Raji (cell line): Measurements from ENCODE around the gene IFI44.

Experiments used
- POLR2A ChIP-seq: IDR thresholded peaks from 2 replicates; pipeline ENCODE4 v1.6.1; 2011; ENCODE audit warnings: low read depth, low read length, control low read depth; ENCODE audit not compliant: insufficient read depth

The IFI44 gene, protein sequence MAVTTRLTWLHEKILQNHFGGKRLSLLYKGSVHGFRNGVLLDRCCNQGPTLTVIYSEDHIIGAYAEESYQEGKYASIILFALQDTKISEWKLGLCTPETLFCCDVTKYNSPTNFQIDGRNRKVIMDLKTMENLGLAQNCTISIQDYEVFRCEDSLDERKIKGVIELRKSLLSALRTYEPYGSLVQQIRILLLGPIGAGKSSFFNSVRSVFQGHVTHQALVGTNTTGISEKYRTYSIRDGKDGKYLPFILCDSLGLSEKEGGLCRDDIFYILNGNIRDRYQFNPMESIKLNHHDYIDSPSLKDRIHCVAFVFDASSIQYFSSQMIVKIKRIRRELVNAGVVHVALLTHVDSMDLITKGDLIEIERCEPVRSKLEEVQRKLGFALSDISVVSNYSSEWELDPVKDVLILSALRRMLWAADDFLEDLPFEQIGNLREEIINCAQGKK

DNA sequence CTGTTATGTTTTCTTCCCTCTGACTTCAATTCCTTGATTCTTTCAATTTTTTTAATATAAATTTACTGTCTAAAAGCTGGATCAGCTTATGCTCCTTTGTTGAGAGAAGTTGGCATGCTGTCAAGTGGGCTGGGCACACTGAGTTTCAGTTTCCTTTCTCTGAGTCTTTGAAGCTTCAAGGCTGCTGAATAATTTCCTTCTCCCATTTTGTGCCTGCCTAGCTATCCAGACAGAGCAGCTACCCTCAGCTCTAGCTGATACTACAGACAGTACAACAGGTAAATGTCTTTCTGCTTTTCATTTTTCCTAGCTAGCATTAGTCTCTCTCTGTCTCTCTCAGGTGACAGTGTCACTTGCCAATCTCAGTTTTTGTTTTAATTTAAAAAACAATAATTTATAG lies at the start of gene IFI44:
Gene IFI44 (plus strand): TSS at position 204 of the 400 bp plus-strand sequence. CDS start 365 bp downstream, outside the sequence.
- TF ChIP-seq POLR2A: no peak

DNA sequence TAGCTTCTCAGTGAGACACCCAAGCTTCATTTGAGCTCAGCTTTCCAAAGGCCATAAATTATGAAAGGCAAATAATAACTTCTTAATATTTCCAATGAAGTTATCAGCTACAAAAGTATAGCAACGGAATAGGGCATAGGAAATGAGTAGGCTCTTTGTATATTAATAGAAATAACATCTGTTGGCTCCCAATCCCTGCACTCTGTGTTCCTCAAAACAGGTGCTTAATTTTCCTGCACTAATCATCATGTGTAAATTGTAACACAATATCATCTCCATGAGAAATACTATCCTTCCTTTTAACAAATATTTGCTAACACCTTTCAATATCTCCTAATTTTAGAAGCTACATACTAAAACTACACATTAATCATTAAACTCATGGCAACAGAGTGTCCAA lies 48.6 kb upstream of the IFI44 start:
- TF ChIP-seq POLR2A: no peak

DNA sequence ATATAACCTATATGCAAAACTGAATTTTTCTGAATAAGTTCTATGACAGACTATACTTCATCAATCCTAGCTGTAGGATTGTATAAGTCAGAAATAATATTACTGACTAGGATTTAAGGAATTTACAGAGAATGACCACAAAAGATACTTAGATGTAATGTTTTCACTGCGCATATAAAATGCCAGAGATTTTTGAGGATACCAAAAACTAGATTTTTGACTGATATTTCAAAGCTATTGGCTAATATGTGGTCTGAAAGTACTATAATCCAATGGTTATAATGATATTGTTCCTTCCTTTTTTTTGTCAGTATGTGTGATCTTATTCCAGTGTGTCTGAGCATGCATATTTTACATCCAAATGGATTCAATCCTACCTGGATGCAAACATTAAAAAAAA lies 46.4 kb upstream of the IFI44 start:
- no peak for TF ChIP-seq POLR2A

DNA sequence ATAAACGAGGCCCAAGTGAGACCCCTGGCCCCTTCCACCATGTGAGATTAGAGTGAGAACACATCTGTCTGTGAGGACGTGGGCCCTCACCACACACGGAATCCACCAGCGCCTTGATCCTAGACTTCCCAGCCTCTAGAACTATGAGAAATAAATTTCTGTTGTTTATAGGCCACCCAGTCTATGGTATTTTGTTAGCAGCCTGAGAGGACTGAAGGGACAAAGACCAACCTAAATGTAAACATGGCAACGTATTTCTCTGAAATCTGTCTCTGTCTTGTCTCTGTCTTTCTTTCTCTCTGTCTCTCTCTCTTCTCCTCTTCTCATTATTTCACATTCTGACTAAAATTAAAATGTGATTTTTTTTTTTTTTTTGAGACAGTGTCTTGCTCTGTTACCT lies 45.0 kb upstream of the IFI44 start:
- no peak for TF ChIP-seq POLR2A

DNA sequence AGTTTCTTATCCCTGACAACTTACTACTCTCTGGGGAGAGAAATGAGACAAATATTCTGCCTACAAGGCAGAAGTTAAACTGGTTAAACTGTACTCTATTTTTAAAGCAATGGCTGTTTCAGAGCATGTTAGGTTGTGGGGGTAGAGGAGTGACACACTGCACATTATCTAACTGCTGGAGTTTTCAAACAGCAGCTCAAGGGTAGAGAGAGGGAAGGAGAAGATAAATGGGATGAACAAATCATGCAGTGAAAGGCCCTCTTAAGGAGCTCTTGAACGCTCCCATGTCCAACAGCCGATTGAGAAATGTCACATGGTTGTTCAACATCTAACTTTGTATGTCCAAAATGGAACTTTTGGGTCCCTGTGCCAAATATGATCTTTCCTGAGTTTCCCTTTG lies 43.4 kb upstream of the IFI44 start:
- TF ChIP-seq POLR2A: no peak

DNA sequence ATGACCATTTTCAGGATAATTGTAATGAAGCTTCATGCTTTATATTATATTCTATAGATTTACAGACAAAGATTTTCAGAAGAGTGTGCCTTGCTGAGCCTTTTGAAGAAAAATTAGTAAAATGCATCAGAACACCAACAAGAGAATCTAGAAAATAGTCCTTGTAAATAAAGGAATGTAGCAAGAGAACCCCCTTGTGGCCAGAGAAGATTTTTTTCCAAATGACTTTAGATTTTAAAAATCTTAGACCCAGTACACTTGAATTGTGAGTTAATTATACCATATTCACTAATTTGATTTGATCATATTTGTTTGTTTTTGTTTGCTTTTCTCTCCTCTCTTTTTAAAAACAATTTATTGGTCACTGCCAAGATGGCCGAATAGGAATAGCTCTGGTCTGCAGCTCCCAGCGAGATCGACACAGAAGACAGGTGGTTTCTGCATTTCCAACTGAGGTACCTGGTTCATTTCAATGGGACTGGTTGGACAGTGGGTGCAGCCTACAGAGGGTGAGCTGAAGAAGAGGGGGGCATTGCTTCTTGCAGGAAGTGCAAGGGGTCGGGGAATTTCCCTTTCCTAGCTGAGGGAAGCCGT lies 42.2 kb upstream of the IFI44 start:
- no peak for TF ChIP-seq POLR2A

DNA sequence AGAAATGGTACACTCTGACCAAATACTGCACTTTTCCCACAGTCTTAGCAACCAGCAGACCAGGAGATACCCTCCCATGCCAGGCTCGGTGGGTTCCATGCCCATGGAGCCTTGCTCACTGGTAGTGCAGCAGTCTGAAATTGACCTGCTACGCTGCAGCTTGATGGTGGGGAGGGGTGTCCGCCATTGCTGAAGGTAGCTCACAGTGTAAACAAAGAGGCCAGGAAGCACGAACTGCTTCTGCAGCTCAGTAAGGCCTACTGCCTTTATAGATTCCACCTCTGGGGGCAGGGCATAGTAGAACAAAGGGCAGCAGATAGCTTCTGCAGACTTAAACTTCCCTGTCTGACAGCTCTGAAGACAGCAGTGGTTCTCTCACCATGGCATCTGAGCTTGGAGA lies 41.7 kb upstream of the IFI44 start:
- no peak for TF ChIP-seq POLR2A

DNA sequence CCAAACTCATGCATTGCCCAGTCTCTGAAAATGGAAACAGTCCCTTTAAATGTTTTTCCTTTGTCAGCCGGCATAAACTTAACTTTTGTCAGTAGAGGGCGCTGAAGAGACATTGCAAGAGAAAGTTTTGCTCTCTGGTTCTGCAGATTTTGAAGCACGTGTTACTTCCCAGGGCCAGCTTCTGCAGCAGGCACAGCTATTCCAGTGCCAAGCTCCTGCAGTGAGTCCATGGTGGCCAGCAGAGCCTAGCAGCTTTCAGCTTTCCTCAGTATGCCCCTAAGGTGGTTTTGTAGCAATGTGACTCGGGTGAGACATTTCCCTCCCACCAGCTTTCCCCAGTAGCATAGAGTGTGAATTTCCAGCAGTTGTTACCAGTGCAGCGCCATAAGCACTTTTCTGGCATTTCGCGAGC lies 32.0 kb upstream of the IFI44 start:
- no peak for TF ChIP-seq POLR2A

DNA sequence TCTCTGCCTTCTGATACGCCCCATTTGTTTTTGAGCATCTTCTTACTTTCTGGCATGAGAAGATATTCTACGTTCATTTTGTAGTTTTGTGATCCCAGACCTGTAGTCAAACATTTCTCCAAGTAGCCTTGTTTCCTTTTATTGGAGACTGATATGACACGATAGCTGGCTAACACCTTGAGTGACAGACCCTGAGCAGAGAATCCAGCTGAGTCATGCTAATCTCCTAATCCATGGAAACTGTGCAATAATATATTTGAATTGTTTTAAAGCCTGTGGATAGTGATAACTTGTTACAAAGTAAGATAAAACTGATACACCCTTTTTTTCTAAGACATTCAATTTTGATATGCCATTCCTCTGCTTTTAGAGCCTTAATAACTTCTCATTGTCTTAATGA lies 30.6 kb upstream of the IFI44 start:
- no peak for TF ChIP-seq POLR2A

DNA sequence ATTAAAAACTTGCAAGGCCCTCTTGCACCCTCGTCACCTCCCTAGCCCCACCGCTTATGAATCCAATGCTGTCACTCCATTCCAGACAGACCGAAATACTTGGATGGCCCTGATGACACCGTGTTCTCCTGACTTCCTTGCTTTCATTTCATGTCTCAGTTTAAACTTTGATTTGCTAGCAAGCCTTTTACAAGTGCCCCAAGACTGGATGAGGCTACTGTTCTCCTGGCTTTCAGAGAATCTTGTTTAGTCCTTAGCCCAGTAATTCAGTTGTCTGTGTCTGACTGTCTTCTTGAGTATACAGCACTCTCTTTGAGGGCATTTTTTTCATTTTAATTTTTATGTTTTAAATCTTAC lies 30.2 kb upstream of the IFI44 start:
- TF ChIP-seq POLR2A: no peak

DNA sequence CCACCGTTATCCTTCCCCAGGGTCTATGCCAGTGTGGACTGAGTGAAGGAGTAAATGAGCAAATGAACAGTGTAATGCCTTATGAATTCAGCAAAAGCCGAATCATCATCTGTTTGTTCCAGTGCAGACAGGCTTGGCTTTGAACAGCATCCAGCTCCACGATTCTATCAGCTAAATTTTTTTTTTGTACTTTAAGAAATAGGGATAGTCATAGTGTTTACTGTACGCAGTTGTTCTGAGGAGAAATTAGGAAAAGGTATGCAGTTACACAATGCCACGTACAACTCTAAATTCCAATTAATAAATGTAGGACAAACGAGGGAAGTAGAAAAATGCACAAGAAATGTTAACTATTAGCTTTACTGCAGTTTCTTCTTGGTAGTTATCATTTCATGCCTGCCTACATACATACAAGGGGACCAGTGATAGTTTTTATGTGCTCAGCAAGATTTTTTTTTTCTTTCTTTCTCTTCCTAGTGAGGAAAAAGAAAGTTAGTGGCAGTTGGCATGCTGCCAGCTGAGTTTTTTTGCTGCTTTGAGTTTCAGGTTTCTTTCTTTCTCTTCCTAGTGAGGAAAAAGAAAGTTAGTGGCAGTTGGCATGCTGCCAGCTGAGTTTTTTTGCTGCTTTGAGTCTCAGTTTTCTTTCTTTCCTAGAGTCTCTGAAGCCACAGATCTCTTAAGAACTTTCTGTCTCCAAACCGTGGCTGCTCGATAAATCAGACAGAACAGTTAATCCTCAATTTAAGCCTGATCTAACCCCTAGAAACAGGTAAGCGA lies 29.6 kb upstream of the IFI44 start, which contains the start of gene IFI44L:
Gene IFI44L (plus strand): TSS at position 646 of the 777 bp plus-strand sequence. CDS start 7,468 bp downstream, outside the sequence.
- TF ChIP-seq POLR2A: no peak

DNA sequence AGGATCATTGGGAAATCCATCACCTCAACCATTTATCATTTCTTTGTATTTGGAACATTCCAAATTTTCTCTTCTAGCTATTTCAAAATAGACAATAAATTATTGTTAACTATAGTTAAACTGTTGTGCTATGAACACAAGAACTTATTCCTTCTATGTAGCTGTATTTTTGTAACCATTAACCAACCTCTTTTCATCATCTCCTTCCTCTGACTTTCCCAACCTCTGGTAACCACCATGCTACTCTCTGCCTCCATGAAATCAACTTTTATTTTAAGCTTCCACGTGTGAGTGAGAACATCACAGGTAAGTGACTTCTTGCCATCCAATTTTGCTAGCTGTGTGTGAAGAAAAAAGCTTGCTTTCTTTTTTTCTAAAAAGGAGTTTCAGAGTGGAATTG lies 29.0 kb upstream of the IFI44 start:
- TF ChIP-seq POLR2A: no peak

DNA sequence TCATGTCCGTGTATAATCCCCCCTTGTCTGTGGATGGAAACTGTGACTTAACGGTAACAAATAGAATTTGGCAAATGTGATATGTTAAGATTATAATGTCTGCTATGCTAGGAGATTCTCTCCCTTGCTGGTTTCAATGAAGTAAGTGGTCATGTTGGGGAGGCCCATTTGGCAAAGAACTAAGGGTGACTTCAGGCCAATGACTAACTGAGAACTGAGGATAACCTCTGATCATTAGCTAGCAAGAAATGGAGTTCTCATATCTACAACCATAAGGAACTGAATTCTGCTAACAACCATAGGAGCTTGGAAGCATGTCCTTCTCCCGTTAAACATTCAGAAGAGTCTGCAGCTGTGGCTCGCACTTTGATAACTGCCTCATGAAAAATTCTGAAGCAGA lies 27.1 kb upstream of the IFI44 start:
- TF ChIP-seq POLR2A: no peak

DNA sequence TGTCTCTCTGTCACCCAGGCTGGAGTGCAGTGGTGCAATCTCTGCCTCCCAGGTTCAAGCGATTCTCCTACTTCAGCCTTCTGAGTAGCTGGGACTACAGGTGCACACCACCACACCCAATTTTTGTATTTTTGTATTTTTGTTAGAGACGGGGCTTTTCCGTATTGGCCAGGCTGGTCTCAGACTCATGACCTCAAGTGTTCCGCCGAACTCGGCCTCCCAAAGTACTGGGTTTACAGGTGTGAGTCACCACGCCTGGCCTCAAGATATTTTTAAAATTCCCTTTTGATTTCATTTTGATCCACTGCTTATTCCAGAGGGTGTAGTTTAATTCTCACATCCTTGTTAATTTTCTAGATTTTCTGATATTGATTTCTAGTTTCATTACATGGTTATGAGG lies 25.6 kb upstream of the IFI44 start:
- no peak for TF ChIP-seq POLR2A

DNA sequence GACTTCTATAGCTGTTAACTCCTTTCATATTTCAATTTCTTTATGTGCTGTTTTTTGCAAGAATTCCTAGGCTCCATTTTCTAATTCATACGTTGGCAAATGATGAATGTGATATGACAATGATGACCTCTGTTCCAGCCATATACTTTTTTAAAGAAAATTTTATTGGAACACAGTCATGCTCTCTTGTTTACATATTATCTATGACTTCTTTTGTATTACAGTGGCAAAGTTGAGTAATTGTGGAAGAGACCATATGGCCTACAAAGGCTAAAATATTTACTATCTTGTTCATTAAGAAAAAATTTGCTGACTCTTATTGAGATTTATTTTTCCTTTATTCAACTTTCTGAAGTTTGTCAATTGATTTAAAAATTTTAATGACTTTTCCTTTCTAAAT lies 22.3 kb upstream of the IFI44 start:
- TF ChIP-seq POLR2A: no peak

DNA sequence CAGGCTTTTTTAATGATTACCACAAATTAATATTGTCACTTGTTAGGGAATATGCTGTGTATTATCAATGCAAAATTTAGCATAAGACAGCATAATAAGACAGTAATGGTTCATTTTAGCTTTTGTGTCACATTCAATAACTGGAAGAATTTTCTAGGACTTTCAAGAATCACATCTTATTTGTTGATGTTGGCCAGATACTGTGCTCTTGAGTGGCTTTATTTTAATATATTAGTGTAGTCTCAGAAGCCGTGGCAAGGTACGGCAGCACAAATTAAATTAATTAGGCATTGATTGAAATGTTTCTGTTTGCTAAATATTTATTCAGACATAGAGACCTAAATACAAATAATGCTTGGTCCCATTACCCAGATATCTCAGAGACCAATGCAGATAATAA lies 19.0 kb upstream of the IFI44 start:
- no peak for TF ChIP-seq POLR2A

DNA sequence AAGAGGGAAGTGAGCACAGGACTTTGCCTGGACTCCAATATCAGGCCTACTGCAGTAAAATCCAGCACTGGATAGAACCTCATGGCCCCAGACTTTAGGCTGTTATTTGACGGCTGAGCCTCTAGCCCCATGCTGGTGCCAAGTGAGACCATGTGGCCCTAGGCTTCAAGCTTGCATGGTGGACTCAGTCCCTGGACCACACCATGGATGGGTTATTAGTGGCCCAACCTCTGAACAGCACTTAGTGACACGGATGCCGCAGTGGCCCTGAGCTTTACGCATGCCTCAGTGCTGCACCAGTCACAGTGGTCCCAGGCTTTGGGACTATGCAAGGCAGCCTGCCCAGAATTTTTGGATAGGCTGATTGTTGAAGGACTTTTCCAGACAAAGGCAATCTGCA lies 16.4 kb upstream of the IFI44 start:
- no peak for TF ChIP-seq POLR2A

DNA sequence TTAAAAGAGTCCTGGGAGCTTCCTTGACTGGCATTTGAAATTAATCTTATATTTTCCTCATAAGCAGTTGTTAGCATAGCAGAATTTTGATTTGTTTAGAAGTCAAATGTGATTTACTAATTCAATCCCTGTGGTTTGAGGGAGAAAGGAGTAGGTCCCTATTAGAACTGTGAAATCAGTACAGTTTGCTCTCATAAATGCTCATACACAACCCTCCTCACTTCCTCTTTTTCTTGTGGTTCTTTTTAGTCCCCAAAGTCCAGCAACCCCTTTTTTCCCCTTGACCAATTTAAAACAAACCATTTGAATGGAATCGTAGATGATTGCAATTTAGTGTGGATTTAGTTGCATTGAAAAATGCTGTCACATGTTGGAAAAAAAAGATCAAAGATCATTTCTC lies 9.2 kb upstream of the IFI44 start:
- TF ChIP-seq POLR2A: no peak
